AG04450 (cell line): Measurements from ENCODE around the gene DNAJC30. TPM values are rescaled to one million over a fixed set of nuclear protein-coding genes. Genes with fewer than 3 reads are reported as not detected.
"Not testable (repeated sequence)": the region's sequence is repeated elsewhere in the genome, so short reads cannot be mapped to it uniquely, and the experiment has no call there.

Source experiments
- CTCF ChIA-PET: fragments of 300-600, 350-600 bp; formaldehyde crosslinking; extraction: SDS; loops from one replicate; lab custom pipeline; 2022; ENCODE audit warnings: antibody characterized with exemption, inconsistent platforms; lab: Charles Lee
- POLR2A ChIA-PET: fragments of 350-600 bp; formaldehyde crosslinking; extraction: SDS; loops from one replicate; lab custom pipeline; 2021; ENCODE audit warnings: antibody characterized with exemption, inconsistent platforms; lab: Yijun Ruan, JAX
- DNase-seq: peaks from one replicate; pipeline ENCODE4 v3.0.0-alpha.2; 2011; ENCODE audit warnings: low read depth, low spot score
- H3K27ac ChIP-seq: one replicate; pipeline ENCODE4 v1.5.1; 2012; ENCODE audit warnings: low read depth, low read length, control low read depth
- H3K27me3 ChIP-seq: one replicate; pipeline ENCODE4 v1.6.0; 2012; ENCODE audit warnings: low read length; ENCODE audit not compliant: control insufficient read depth, insufficient read depth
- H3K4me3 ChIP-seq: 2 replicates; pipeline ENCODE4 v1.5.1; 2011; ENCODE audit warnings: mild to moderate bottlenecking, low read depth, low read length, control low read depth
- H3K9me3 ChIP-seq: 2 replicates; pipeline ENCODE4 v1.5.1; 2012; ENCODE audit warnings: low read length; ENCODE audit not compliant: control insufficient read depth, insufficient read depth
- CTCF ChIP-seq: IDR thresholded peaks from 2 replicates; pipeline ENCODE4 v1.5.1; 2011; ENCODE audit warnings: low read depth, low read length, control low read depth, inconsistent platforms
- polyA plus RNA-seq: library from polyadenylated mRNA; depleted of rRNA; stranded (reverse); fragments of >200 nt; gene quantifications from 2 replicates; pipeline ENCODE4 v1.2.3, GENCODE V29; 2011

Gene DNAJC30
- polyA plus RNA-seq, 1 experiment, result 5.9 TPM

DNA sequence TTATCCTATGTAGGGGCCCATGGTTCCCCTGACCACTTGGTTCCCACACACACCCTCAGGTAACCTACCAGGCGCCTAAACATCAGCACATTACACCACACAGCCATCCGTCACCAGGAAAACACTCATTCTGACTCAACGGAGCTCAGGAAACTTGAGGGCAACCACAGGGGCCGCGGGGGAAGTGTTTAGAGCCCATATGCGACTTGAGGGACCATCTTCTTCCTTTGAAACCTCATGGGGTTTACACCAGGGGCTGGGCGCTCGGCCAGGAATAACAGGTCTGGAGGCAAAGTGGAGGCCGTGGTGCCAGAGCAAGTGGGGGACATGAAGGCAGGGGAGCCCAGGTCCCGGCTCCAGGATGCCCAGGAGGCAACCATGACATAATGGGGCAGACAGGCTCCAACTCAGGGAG is 34.7 kb upstream of the DNAJC30 start:
- CTCF ChIA-PET, result interaction anchor here (1.0 kb wide), 1 partner anchor 111 kb away, joined by 3 read pairs; no protein-coding TSS in a partner anchor
- H3K27ac ChIP-seq, result peak overlapping the region; percentile 61
- peak overlapping the region; percentile 76 for H3K4me3 ChIP-seq
- no peaks in the 10 kb centered on the region; the same call in 1 of the 2 replicates for H3K9me3 ChIP-seq
- no peak for TF ChIP-seq CTCF
- POLR2A ChIA-PET, result interaction anchor here (1.3 kb wide), 1 partner anchor 133 kb away, joined by 3 read pairs; no protein-coding TSS in a partner anchor
- DNase-seq, result no peak
- H3K27me3 ChIP-seq, result peaks cover 6% of the 10 kb centered on the region

DNA sequence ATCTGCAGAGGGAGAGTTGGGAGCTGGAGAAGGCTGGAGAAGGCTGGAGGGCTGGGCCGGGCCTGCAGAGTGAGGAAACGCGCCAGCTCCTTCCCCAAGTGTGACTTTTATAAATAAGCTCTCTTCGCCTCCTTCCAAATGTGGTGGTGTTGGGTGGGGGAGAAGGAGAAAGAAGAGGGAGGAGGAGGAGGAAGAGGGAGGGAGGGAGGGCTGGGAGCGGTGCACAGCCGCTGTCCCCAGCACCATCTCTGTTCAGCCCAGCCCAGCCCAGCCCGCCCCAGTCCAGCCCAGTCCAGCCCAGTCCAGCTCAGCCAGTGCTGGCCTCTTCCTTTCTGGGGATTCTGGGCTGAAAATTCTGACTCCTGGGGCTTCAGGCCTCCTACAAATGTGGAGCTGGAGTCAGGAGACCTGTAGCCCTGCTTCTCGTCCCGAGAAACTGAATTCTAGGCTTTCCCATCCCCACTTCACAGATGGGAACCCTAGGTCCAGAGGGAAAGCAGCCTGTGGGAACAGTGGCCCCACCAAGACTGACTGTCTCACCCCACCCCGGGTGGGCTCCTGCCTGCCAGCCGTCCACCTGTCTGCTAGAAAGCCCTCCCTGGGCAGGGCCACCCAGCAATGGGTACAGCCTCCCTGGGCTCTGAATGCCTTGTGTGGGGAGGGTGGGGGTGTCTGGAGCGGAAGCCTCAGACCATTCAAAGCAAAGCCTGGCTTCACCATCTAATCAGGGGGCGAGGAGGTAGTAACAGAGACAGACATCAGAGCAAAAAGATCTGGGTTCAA is 34.0 kb upstream of the DNAJC30 start:
- Histone ChIP-seq H3K9me3 (no peaks in the 10 kb centered on the region; the same call in 1 of the 2 replicates), H3K27me3 (peaks cover 6% of the 10 kb centered on the region), H3K4me3 (peak overlapping the region; percentile 76), H3K27ac (peak overlapping the region; percentile 61)
- CTCF ChIA-PET, result interaction anchor here (0.9 to 1.1 kb wide), 3 partner anchors 8 to 110 kb away, joined by 3 to 6 read pairs (median 3); partner anchors contain the start of gene VPS37D
- no peak for DNase-seq
- POLR2A ChIA-PET, result interaction anchor here (0.6 to 1.3 kb wide), 5 partner anchors 12 to 133 kb away, joined by 3 to 5 read pairs (median 3); no protein-coding TSS in a partner anchor
- TF ChIP-seq CTCF, result no peak

- POLR2A ChIA-PET, result interaction anchor here (1.2 kb wide), 1 partner anchor 11 kb away, joined by 4 read pairs; no protein-coding TSS in a partner anchor
Observed at GRCh38 chr7:73716318-73716890, 33.2 kb upstream of the DNAJC30 start.

GRCh38 chr7:73715648-73716317 is 32.5 kb upstream of the DNAJC30 start:
- POLR2A ChIA-PET, result interaction anchor here (0.6 to 1.2 kb wide), 4 partner anchors 9 to 155 kb away, joined by 3 to 5 read pairs (median 4); no protein-coding TSS in a partner anchor
- CTCF ChIA-PET, result no interaction called here
- peak overlapping the region; percentile 90 for H3K27ac ChIP-seq

More at GRCh38 chr7:73716318-73716890, 33.2 kb upstream of the DNAJC30 start:
- DNase-seq, result no peak
- no peaks in the 10 kb centered on the region for H3K27me3 ChIP-seq
- H3K27ac ChIP-seq, result peak overlapping the region; percentile 70
- H3K9me3 ChIP-seq, result no peaks in the 10 kb centered on the region; the same call in 1 of the 2 replicates
- CTCF ChIA-PET, result interaction anchor here (0.9 to 1.1 kb wide), 2 partner anchors 9 to 48 kb away, joined by 3 to 6 read pairs; partner anchors contain the start of gene VPS37D
- no peak overlapping the region for H3K4me3 ChIP-seq
- no peak for TF ChIP-seq CTCF

DNA sequence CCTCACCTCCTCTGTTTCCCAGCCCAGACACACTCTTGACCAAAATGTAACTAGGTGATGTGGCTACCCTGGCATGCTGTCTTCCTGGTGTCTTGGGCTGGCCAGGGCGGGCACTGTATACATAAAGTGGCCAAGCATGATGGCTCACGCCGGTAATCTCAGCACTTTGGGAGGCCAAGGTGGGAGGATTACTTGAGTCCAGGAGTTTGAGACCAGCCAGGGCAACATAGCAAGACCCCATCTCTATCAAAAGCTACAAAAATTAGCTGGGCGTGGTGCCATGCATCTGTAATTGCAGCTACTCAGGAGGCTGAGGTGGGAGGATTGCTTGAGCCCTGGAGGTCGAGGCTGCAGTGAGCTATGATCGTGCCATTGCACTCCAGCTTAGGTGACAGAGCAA is 30.1 kb upstream of the DNAJC30 start:
- not testable (repeated sequence) for H3K9me3 ChIP-seq, DNase-seq, H3K27ac ChIP-seq, H3K27me3 ChIP-seq, H3K4me3 ChIP-seq
- ChIA-PET POLR2A (interaction anchor here (0.9 kb wide), 1 partner anchor 16 kb away, joined by 3 read pairs; no protein-coding TSS in a partner anchor), CTCF (interaction anchor here (2.2 kb wide), 1 partner anchor 12 kb away, joined by 10 read pairs; no protein-coding TSS in a partner anchor)

More at GRCh38 chr7:73715648-73716317, 32.5 kb upstream of the DNAJC30 start:
- peak; percentile 82 for DNase-seq
- H3K9me3 ChIP-seq, result no peaks in the 10 kb centered on the region; the same call in 1 of the 2 replicates
- H3K4me3 ChIP-seq, result 0 out of 2 replicates have a peak overlapping the region, but pooled peaks have one; percentile 10
- H3K27me3 ChIP-seq, result no peaks in the 10 kb centered on the region
- no peak for TF ChIP-seq CTCF
